ENCODE results near the gene OR5V1. TPM values are rescaled to one million over a fixed set of nuclear protein-coding genes. Genes with fewer than 3 reads are reported as not detected.
"Not testable (repeated sequence)": the region's sequence is repeated elsewhere in the genome, so short reads cannot be mapped to it uniquely, and the experiment has no call there.

OR5V1 gene
- total RNA-seq, 2 experiments from 2014 or later: not detected

DNA sequence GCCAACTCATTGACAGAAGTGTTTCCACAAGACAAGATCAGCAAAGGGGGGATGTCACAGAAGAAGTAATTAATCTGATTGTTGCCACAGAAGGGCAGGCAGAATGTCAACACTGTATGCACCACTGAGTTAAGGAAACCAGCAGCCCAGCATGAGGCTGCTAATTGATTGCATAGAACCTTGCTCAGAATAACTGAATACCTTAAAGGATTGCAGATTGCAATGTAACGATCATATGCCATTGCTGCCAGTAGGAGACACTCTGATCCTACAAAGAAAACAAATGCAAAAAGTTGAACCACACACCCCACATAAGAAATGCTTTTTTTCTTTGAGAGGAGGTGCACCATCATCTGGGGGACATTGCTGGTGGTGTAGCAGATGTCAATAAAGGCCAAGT is 13.1 kb downstream of the OR5V1 start:
- POLR2A ChIA-PET: no interaction called here
- no TSS peak for BruUV-seq (replicated peaks)

DNA sequence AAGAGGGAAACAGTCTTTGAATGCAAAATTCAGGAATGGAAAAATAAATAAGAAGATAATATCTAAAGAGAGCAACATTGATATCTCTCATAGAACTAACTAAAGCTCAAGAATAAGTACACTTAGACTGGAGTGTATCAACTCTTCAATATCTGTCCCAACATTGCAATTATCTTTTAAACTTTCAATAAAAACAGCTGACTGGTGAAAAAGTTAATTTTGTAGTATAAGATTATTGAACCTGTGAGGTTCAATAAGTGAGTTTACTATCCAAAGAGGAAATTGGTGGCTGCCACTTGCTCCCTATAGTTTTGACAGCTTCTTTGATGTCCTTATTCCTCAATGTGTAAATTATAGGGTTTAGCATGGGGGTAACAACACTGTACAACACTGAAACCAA is 13.7 kb downstream of the OR5V1 start:
- ChIA-PET CTCF (ENCODE audit: unreplicated experiment) (no interaction called here), POLR2A (no interaction called here)
- Histone ChIP-seq H2AFZ (ENCODE audit: low read length) (no peak overlapping the region), H3K9me2 (ENCODE audit: insufficient read depth, low read length) (no peaks in the 10 kb centered on the region), H4K20me1 (ENCODE audit: insufficient read depth, low read length) (no peaks in the 10 kb centered on the region), H3K79me2 (ENCODE audit: insufficient read depth, low read depth, low read length) (no peaks in the 10 kb centered on the region), H3K36me3 (ENCODE audit: insufficient read depth, low read length) (no peaks in the 10 kb centered on the region), H3K4me2 (ENCODE audit: low read length) (no peak overlapping the region), H3K4me3 (ENCODE audit: low read depth, low read length, poor library complexity, severe bottlenecking) (no peak overlapping the region), H3K4me1 (ENCODE audit: insufficient read depth, low read length, poor library complexity, severe bottlenecking) (no peaks in the 10 kb centered on the region), H3K9me3 (ENCODE audit: low read length) (no peaks in the 10 kb centered on the region), H3K27ac (ENCODE audit: low read depth, low read length, poor library complexity, severe bottlenecking) (no peak overlapping the region)
- TF ChIP-seq EZH2phosphoT487 (IDR thresholded peaks at IDR 0.05; ENCODE audit: borderline replicate concordance, low read depth, low read length): no peak
- TF ChIP-seq, protein P1, sequence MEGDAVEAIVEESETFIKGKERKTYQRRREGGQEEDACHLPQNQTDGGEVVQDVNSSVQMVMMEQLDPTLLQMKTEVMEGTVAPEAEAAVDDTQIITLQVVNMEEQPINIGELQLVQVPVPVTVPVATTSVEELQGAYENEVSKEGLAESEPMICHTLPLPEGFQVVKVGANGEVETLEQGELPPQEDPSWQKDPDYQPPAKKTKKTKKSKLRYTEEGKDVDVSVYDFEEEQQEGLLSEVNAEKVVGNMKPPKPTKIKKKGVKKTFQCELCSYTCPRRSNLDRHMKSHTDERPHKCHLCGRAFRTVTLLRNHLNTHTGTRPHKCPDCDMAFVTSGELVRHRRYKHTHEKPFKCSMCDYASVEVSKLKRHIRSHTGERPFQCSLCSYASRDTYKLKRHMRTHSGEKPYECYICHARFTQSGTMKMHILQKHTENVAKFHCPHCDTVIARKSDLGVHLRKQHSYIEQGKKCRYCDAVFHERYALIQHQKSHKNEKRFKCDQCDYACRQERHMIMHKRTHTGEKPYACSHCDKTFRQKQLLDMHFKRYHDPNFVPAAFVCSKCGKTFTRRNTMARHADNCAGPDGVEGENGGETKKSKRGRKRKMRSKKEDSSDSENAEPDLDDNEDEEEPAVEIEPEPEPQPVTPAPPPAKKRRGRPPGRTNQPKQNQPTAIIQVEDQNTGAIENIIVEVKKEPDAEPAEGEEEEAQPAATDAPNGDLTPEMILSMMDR (conservative IDR thresholded peaks at IDR 0.05; ENCODE audit: low read length): no peak
- DNase-seq (ENCODE audit: low spot score): no peak
- no TSS peak for BruUV-seq (replicated peaks)
- intact Hi-C loops (cut with micrococcal nuclease; ENCODE audit: unreplicated experiment): no loop called here

More for the DNA sequence above, 13.1 kb downstream of the OR5V1 start:
- DNase-seq (ENCODE audit: low spot score): no peak
- intact Hi-C loops (cut with micrococcal nuclease; ENCODE audit: unreplicated experiment): no loop called here
- TF ChIP-seq, protein P1 (conservative IDR thresholded peaks at IDR 0.05; ENCODE audit: low read length): 0 out of 2 replicates have a peak, but pooled peaks have one; percentile 12
- no peak for TF ChIP-seq EZH2phosphoT487 (IDR thresholded peaks at IDR 0.05; ENCODE audit: borderline replicate concordance, low read depth, low read length)
- H3K36me3 ChIP-seq (ENCODE audit: insufficient read depth, low read length): no peaks in the 10 kb centered on the region
- H3K4me2 ChIP-seq (ENCODE audit: low read length): no peak overlapping the region
- no peak overlapping the region for H3K4me3 ChIP-seq (ENCODE audit: low read depth, low read length, poor library complexity, severe bottlenecking)
- no peaks in the 10 kb centered on the region for H3K79me2 ChIP-seq (ENCODE audit: insufficient read depth, low read depth, low read length)
- no peaks in the 10 kb centered on the region for H4K20me1 ChIP-seq (ENCODE audit: insufficient read depth, low read length)
- no peaks in the 10 kb centered on the region for H3K9me2 ChIP-seq (ENCODE audit: insufficient read depth, low read length)
- CTCF ChIA-PET (ENCODE audit: unreplicated experiment): no interaction called here
- no peak overlapping the region for H2AFZ ChIP-seq (ENCODE audit: low read length)
- H3K9me3 ChIP-seq (ENCODE audit: low read length): no peaks in the 10 kb centered on the region
- no peak overlapping the region for H3K27ac ChIP-seq (ENCODE audit: low read depth, low read length, poor library complexity, severe bottlenecking)
- no peaks in the 10 kb centered on the region for H3K4me1 ChIP-seq (ENCODE audit: insufficient read depth, low read length, poor library complexity, severe bottlenecking)

DNA sequence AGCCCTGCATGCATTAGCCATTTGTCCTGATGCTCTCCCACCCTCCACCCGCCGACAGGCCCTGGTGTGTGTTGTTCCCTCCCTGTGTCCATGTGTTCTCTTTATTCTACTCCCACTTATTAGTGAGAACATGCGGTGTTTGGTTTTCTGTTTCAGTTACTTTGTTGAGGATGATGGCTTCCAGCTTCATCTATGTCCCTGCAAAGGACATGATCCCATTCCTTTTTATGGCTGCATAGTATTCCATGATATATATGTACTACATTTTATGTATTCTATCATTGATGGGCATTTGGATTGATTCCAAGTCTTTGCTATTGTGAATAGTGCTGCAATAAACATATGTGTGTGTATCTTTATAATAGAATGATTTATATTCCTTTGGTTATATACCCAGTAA is 19.3 kb downstream of the OR5V1 start:
- H3K36me3 ChIP-seq (ENCODE audit: insufficient read depth, low read length); H3K79me2 ChIP-seq (ENCODE audit: insufficient read depth, low read depth, low read length); H4K20me1 ChIP-seq (ENCODE audit: insufficient read depth, low read length); H2AFZ ChIP-seq (ENCODE audit: low read length); H3K4me2 ChIP-seq (ENCODE audit: low read length); H3K9me2 ChIP-seq (ENCODE audit: insufficient read depth, low read length); H3K27ac ChIP-seq (ENCODE audit: low read depth, low read length, poor library complexity, severe bottlenecking); CTCF ChIA-PET (ENCODE audit: unreplicated experiment); BruUV-seq (replicated peaks); H3K4me1 ChIP-seq (ENCODE audit: insufficient read depth, low read length, poor library complexity, severe bottlenecking); intact Hi-C loops (cut with micrococcal nuclease; ENCODE audit: unreplicated experiment); H3K9me3 ChIP-seq (ENCODE audit: low read length); H3K4me3 ChIP-seq (ENCODE audit: low read depth, low read length, poor library complexity, severe bottlenecking); DNase-seq (ENCODE audit: low spot score): not testable (repeated sequence)
- POLR2A ChIA-PET: interaction anchor here (0.5 kb wide), 1 partner anchor 78 kb away, joined by 3 read pairs; no protein-coding TSS in a partner anchor

All from OCI-LY7 (cell line).